Brain microvascular endothelial cell (primary cell): ENCODE data around the gene RAMP3.

Source experiments
- DNase-seq: peaks from one replicate; pipeline ENCODE4 v3.0.0-alpha.2; 2020
- H3K27ac ChIP-seq: fragments of 250-450 bp; sonication (Bioruptor Pico); 2 replicates; pipeline ENCODE4 v1.5.1; 2020; ENCODE audit warnings: mild to moderate bottlenecking, moderate library complexity
- H3K27me3 ChIP-seq: fragments of 250-450 bp; sonication (Bioruptor Pico); replicated peaks from 2 replicates; pipeline ENCODE4 v1.5.1; 2020; ENCODE audit warnings: mild to moderate bottlenecking
- H3K36me3 ChIP-seq: fragments of 250-450 bp; sonication (Bioruptor Pico); replicated peaks from 2 replicates; pipeline ENCODE4 v1.5.1; 2020; ENCODE audit warnings: mild to moderate bottlenecking
- H3K4me3 ChIP-seq: 2 replicates; pipeline ENCODE4 v1.5.1; 2011; ENCODE audit warnings: low read depth, mild to moderate bottlenecking, control low read depth, low read length, moderate library complexity
- in situ Hi-C: cut with HindIII; loops from 2 replicates; pipeline ENCODE4 v1.10.0; 2017; ENCODE audit warnings: low sequenced_read_pairs, low pct_ligation_motif_present
- TF ChIP-seq, protein P1 (sequence below): IDR thresholded peaks from 2 replicates; pipeline ENCODE4 v1.5.1; 2011; ENCODE audit warnings: low read depth, mild to moderate bottlenecking, moderate library complexity, low read length, control low read depth, inconsistent platforms; ENCODE audit errors: missing control alignments

Gene RAMP3

DNA sequence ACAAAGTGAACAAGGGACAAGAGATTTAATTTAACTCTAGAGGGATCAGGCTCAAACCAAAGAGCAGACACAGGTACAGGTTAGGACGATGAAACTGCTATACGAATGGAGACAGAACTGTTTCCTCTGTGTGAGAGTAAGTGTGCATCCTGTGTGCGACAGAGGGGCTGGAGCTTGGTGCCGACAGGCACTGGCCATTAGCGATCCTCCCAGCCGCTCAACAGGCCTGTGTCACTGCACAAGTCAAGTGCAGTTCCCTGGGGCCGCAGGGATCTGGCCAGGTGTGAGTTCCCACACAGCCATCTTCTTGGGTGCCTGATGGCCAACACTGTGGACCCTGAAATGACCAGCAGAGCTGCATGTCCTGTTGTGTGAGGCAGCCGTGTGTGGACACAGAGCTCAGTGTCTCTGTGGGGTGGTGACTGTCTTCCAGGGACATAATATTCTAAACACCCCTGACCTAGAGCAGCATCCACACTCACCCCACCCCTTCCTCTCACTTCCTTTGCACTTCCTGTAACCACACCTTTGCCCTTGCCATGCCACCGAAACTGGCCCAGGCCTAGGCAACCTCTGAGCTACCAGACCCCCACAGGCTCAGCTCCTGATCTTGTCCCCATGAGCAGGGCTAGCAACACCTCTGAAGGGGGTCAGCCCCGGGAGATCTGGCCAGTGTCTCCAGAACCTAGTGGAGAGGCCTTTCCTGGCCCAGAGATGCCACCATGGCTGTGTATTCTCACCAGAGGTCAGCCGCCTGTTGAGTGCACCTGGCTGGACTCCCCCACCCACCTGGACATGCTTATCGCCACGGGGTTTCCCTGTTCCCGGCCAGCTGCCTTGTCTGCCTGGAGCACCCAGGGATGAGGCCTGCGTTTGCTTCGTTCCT is 34.4 kb upstream of the RAMP3 start:
- no peak overlapping the region for H3K4me3 ChIP-seq
- no peak overlapping the region for H3K27ac ChIP-seq
- no peak for DNase-seq

DNA sequence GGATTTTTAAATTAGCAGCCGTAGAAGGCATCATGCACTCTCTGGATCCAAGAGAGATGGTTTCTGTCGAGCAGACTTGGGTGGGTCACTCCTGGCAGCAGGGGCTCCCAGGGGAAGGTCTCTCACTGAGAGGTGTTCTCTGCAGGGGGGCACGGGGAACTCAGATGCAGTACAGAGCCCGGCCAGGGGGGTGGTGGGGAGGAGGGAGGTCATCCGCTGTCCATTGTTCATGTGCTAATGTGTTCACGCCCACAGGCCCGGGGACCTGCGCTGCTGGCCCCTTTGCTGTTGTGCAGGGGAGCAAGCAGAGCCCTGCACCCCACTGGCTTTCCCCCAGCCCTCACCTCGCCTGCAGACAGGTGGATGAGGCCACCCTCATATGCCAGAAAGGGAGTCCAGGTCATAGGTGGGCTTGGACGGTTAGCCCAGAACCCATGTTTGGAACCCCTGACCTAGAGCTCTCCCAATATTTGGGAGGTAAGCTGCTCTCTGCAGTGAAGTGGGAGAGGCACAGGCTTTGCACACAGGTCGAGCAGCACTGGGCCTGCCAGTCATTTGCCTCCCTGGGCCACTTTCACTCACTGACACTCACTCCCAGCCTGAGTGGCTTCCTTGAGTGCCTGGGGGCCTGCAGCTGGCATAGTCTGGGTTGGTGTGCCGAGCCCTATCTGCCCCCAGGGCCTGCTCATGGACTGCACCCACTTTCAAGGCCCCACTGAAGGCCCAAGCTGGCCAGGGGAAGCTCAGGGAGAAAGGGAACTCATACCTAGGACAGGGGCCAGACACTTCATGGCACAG is 33.5 kb upstream of the RAMP3 start:
- no peak overlapping the region for H3K27ac ChIP-seq
- TF ChIP-seq, protein P1, sequence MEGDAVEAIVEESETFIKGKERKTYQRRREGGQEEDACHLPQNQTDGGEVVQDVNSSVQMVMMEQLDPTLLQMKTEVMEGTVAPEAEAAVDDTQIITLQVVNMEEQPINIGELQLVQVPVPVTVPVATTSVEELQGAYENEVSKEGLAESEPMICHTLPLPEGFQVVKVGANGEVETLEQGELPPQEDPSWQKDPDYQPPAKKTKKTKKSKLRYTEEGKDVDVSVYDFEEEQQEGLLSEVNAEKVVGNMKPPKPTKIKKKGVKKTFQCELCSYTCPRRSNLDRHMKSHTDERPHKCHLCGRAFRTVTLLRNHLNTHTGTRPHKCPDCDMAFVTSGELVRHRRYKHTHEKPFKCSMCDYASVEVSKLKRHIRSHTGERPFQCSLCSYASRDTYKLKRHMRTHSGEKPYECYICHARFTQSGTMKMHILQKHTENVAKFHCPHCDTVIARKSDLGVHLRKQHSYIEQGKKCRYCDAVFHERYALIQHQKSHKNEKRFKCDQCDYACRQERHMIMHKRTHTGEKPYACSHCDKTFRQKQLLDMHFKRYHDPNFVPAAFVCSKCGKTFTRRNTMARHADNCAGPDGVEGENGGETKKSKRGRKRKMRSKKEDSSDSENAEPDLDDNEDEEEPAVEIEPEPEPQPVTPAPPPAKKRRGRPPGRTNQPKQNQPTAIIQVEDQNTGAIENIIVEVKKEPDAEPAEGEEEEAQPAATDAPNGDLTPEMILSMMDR = no peak
- DNase-seq = no peak
- in situ Hi-C loops = no loop called here
- H3K27me3 ChIP-seq = no peaks in the 10 kb centered on the region
- no peak overlapping the region for H3K4me3 ChIP-seq
- H3K36me3 ChIP-seq = no peaks in the 10 kb centered on the region

More for the DNA sequence above, 34.4 kb upstream of the RAMP3 start:
- H3K36me3 ChIP-seq = no peaks in the 10 kb centered on the region
- no peaks in the 10 kb centered on the region for H3K27me3 ChIP-seq
- TF ChIP-seq, protein P1 = no peak
- in situ Hi-C loops = no loop called here

DNA sequence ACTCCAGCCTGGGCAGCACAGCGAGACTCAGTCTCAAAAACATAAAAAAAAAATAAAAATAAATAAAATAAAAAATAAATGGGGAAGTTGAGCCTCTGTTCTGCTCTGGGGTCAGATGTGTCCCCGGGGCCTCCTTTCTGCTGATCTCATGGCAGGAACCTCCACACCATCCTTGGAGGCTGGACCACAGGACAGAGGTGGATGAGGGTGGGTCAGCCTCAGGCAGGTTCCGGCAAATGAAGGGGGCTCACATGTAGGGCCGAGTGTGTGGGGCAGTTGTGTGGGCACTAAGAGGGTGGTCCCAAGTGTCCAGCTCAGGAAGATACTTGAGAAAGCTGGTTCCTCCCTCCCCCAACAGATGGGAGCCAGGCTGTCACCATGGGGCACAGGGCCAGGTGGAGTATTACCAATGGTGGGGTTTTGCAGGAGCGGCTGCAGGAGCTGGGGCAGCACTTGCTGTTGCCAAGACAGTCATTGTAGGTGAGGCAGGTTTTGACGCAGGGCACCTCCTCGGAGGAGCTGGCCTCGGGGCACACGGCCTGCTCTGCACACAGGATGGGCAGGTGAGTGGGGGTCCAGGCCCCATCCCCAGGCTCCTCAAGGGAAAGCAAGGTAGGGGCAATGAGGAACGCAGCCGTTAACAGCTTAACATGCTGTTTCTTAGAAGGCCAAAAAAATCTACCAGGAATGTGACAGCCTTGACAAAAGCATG is 32.2 kb upstream of the RAMP3 start:
- in situ Hi-C loops = no loop called here
- H3K36me3 ChIP-seq = no peaks in the 10 kb centered on the region
- no peak overlapping the region for H3K4me3 ChIP-seq
- H3K27me3 ChIP-seq = no peaks in the 10 kb centered on the region
- no peak for DNase-seq
- H3K27ac ChIP-seq = no peak overlapping the region
- TF ChIP-seq, protein P1 = no peak

DNA sequence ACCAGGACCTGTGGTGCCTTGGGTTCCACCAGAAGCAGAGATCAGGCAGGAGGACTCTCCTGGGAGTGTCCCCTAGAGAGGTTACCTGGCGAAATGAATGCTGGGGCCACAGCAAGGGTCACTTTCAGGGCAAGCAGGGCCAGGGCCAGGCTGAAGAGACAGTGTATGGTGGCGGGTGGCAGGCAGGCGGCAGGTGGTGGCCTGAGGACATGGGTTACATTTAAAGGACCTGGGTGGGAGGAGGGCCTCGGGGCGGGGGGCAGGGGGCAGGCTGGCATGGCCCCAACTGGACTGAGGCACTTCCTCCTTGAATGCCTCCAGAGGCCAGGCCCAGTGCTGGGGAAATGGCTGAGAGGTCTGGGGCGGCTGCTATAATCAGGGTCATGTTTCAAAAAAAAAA is 31.4 kb upstream of the RAMP3 start:
- in situ Hi-C loops = no loop called here
- H3K27me3 ChIP-seq = no peaks in the 10 kb centered on the region
- no peak overlapping the region for H3K4me3 ChIP-seq
- TF ChIP-seq, protein P1 = no peak
- no peaks in the 10 kb centered on the region for H3K36me3 ChIP-seq
- no peak for DNase-seq
- no peak overlapping the region for H3K27ac ChIP-seq

DNA sequence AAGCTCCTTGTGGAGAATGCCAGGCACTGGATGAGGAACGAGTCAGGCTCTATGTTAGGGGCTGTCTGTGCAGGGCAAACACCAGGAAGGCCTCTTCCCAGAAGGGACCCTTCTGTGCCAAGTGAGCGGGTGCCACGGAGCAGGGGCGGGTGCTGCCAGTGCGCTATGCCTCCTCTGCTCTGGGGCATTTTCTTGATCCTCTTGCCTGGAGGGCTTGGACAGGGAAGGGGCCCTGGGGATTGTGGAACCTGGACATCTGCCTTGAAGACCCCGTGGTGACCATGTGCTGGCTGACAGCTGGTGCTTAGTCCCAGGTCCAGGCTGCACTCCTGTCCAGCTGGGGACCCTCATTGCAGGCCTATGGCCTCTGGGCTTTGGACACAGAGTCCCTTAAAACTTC is 30.7 kb upstream of the RAMP3 start:
- H3K27ac ChIP-seq = no peak overlapping the region
- no peak overlapping the region for H3K4me3 ChIP-seq
- no peaks in the 10 kb centered on the region for H3K36me3 ChIP-seq
- no peak for DNase-seq
- in situ Hi-C loops = no loop called here
- TF ChIP-seq, protein P1 = no peak
- no peaks in the 10 kb centered on the region for H3K27me3 ChIP-seq
